ENCODE measurements around the gene REX1BD.

The REX1BD gene

DNA sequence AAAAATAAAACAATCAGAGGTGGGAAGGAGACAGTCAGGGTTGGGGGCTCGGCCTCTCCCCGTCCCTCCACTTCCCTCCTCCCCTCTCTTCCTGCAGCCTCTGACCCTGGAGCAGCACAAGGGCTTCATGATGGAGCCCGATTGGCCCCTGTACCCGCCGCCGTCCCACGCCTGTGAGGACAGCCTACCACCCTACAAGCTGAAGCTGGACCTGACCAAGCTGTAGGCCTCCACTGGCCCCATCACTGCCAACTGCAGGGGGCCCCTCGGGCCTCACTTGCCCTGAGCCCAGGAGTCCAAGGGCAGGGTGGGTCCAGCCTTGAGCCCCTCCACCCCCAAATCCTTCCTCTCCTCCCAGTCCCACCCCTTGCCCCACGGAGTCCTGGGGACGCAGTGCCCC is 31.7 kb downstream of the REX1BD start:
- Histone ChIP-seq H2AFZ (ENCODE audit: low read depth) (no peak overlapping the region), H3K4me1 (ENCODE audit: low read depth, poor library complexity, severe bottlenecking) (no peaks in the 10 kb centered on the region), H3K9ac (no peak overlapping the region), H3K27ac (no peak overlapping the region), H3K4me3 (IDR thresholded peaks at IDR 0.05; ENCODE audit: insufficient read depth, low read depth, low read length) (no peak overlapping the region), H3K4me2 (no peak overlapping the region), H3K79me2 (ENCODE audit: insufficient read depth, low read depth) (no peaks in the 10 kb centered on the region), H4K20me1 (ENCODE audit: insufficient read depth) (no peaks in the 10 kb centered on the region), H3K27me3 (ENCODE audit: insufficient read depth, low read depth) (peaks cover 25% of the 10 kb centered on the region), H3K36me3 (ENCODE audit: insufficient read depth) (no peaks in the 10 kb centered on the region)
- TF ChIP-seq, protein P1, sequence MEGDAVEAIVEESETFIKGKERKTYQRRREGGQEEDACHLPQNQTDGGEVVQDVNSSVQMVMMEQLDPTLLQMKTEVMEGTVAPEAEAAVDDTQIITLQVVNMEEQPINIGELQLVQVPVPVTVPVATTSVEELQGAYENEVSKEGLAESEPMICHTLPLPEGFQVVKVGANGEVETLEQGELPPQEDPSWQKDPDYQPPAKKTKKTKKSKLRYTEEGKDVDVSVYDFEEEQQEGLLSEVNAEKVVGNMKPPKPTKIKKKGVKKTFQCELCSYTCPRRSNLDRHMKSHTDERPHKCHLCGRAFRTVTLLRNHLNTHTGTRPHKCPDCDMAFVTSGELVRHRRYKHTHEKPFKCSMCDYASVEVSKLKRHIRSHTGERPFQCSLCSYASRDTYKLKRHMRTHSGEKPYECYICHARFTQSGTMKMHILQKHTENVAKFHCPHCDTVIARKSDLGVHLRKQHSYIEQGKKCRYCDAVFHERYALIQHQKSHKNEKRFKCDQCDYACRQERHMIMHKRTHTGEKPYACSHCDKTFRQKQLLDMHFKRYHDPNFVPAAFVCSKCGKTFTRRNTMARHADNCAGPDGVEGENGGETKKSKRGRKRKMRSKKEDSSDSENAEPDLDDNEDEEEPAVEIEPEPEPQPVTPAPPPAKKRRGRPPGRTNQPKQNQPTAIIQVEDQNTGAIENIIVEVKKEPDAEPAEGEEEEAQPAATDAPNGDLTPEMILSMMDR (conservative IDR thresholded peaks at IDR 0.05; ENCODE audit: low read depth, low read length) = no peak

DNA sequence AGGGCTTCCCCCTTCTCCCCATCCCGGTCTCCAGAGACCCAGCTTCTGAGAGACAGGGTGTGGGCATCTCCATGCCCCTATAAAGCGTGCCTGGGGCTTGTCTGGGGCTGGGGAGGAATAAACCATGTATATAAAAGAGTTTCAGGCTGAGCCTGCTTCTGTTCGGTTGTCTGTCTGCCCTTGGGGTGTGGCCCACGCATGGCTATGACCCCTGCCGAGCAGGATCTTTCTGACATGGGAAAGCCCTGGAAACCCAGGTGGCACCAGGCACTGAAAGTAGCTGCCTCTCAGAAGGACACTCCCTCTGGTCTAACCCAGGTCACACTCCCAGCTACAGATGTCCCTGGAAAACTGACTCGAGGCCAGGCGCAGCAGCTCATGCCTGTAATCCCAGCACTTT is 32.3 kb downstream of the REX1BD start:
- Histone ChIP-seq H3K36me3 (ENCODE audit: insufficient read depth) (no peaks in the 10 kb centered on the region), H3K9ac (no peak overlapping the region), H3K4me2 (no peak overlapping the region), H2AFZ (ENCODE audit: low read depth) (no peak overlapping the region), H3K4me1 (ENCODE audit: low read depth, poor library complexity, severe bottlenecking) (no peaks in the 10 kb centered on the region), H3K27ac (no peak overlapping the region), H3K27me3 (ENCODE audit: insufficient read depth, low read depth) (peaks cover 19% of the 10 kb centered on the region), H3K79me2 (ENCODE audit: insufficient read depth, low read depth) (no peaks in the 10 kb centered on the region), H3K4me3 (IDR thresholded peaks at IDR 0.05; ENCODE audit: insufficient read depth, low read depth, low read length) (no peak overlapping the region), H4K20me1 (ENCODE audit: insufficient read depth) (no peaks in the 10 kb centered on the region)
- TF ChIP-seq, protein P1 (conservative IDR thresholded peaks at IDR 0.05; ENCODE audit: low read depth, low read length) = no peak

DNA sequence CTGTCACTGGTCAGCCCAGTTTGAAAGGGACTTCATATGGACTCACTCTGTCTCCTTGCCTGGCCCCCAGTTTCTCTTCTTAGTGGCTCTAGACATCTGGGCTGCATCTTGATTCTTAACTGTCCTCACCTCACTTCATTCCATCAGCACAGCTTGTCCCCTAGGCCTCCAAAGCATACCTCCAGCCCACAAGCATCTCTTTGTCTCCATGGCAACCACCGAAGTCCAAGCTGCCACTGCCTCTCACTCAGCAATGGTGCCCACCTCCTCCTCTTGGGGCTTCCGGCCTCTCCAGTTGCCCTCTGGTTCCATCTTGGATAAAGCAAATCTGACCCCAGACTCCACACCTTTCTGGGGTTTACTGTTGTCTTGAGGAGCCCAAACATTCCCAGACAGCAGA is 38.3 kb downstream of the REX1BD start:
- Histone ChIP-seq H2AFZ (ENCODE audit: low read depth) (no peak overlapping the region), H3K27me3 (ENCODE audit: insufficient read depth, low read depth) (no peaks in the 10 kb centered on the region; the same call in 1 of the 2 replicates), H3K9ac (no peak overlapping the region), H3K4me1 (ENCODE audit: low read depth, poor library complexity, severe bottlenecking) (no peaks in the 10 kb centered on the region), H3K4me3 (IDR thresholded peaks at IDR 0.05; ENCODE audit: insufficient read depth, low read depth, low read length) (no peak overlapping the region), H4K20me1 (ENCODE audit: insufficient read depth) (no peaks in the 10 kb centered on the region), H3K36me3 (ENCODE audit: insufficient read depth) (no peaks in the 10 kb centered on the region), H3K79me2 (ENCODE audit: insufficient read depth, low read depth) (no peaks in the 10 kb centered on the region), H3K4me2 (no peak overlapping the region), H3K27ac (no peak overlapping the region)
- TF ChIP-seq, protein P1 (conservative IDR thresholded peaks at IDR 0.05; ENCODE audit: low read depth, low read length) = no peak

DNA sequence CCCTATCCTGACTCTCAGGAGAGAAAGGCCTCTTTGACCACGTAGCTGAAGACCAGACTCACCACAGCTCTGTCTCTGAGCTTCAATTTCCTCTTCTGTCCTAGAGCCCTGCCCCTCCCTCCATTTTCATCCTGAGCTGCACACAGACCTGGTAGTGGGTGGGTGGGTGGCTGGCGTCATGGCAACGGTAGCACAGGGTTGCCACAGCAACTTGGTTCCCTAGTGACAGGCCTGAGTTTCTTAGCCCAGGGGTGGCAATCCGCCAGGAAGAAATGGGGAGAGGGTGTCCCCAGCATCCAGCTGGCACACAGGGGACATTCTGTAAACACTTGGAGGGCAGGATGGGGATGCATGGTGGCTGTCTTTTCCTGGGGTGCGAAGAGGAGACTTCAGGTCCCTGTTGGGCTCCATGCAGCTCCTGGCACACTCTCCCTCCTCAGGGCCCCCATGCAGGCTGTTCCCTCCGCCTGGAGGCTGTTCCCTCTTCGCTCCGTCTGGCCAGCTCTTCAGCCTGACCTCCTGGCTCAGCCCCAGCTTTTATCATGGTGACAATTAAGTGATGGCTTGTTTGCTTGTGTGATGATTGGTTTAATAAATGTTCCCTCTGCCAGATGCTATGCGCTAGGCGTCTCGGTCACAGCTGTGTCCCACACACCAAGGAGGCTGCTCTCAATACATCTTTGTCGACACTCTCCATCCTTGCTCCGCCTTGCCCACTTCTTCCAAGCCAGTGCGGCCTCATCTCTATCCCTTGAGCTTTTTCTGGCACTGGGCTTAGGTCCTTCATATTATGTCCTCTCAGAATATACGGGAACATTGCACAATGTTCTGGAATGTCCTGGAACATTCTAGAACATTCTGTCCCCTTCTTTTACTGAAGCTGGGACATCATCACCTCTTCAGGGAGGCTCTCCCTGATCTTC is 40.8 kb downstream of the REX1BD start:
- Histone ChIP-seq H3K27me3 (ENCODE audit: insufficient read depth, low read depth) (no peaks in the 10 kb centered on the region; the same call in 1 of the 2 replicates), H3K4me2 (no peak overlapping the region), H3K79me2 (ENCODE audit: insufficient read depth, low read depth) (no peaks in the 10 kb centered on the region), H3K27ac (no peak overlapping the region), H3K9ac (no peak overlapping the region), H4K20me1 (ENCODE audit: insufficient read depth) (no peaks in the 10 kb centered on the region), H2AFZ (ENCODE audit: low read depth) (no peak overlapping the region), H3K36me3 (ENCODE audit: insufficient read depth) (no peaks in the 10 kb centered on the region), H3K4me1 (ENCODE audit: low read depth, poor library complexity, severe bottlenecking) (peaks cover 13% of the 10 kb centered on the region), H3K4me3 (IDR thresholded peaks at IDR 0.05; ENCODE audit: insufficient read depth, low read depth, low read length) (no peak overlapping the region)
- TF ChIP-seq, protein P1 (conservative IDR thresholded peaks at IDR 0.05; ENCODE audit: low read depth, low read length) = no peak

Data from KMS-11 (cell line).